Smooth muscle cell (in vitro differentiated cells): ENCODE data around the gene TRPM2. TPM values are rescaled to one million over a fixed set of nuclear protein-coding genes. Genes with fewer than 3 reads are reported as not detected.

Experiments used
- DNase-seq: peaks from one replicate; lab custom pipeline; 2025; ENCODE audit not compliant: unreplicated experiment; lab: John Stamatoyannopoulos, UW
- H2AFZ ChIP-seq: fragments of 200-600 bp; sonication (generic); 2 replicates; pipeline ENCODE4 v1.6.0; 2016; ENCODE audit warnings: antibody characterized with exemption, low read depth, mild to moderate bottlenecking
- H3F3A ChIP-seq: fragments of 200-600 bp; sonication (generic); 2 replicates; pipeline ENCODE4 v1.6.0; 2017; ENCODE audit warnings: antibody characterized with exemption, low read depth
- H3K27ac ChIP-seq: fragments of 200-600 bp; sonication (generic); 2 replicates; pipeline ENCODE4 v1.5.1; 2016; ENCODE audit warnings: low read depth, mild to moderate bottlenecking
- H3K27me3 ChIP-seq: fragments of 200-600 bp; sonication (generic); 2 replicates; pipeline ENCODE4 v1.6.1; 2016; ENCODE audit warnings: low read depth, mild to moderate bottlenecking
- H3K36me3 ChIP-seq: fragments of 200-600 bp; sonication (generic); 2 replicates; pipeline ENCODE4 v1.5.1; 2016; ENCODE audit warnings: low read depth
- H3K4me1 ChIP-seq: fragments of 200-600 bp; sonication (generic); 2 replicates; pipeline ENCODE4 v1.5.1; 2016; ENCODE audit warnings: low read depth
- H3K4me2 ChIP-seq: fragments of 200-600 bp; sonication (generic); 2 replicates; pipeline ENCODE4 v1.6.0; 2016; ENCODE audit warnings: mild to moderate bottlenecking
- H3K4me3 ChIP-seq: fragments of 200-600 bp; sonication (generic); 2 replicates; pipeline ENCODE4 v1.5.1; 2016; ENCODE audit warnings: mild to moderate bottlenecking
- H3K79me2 ChIP-seq: fragments of 200-600 bp; sonication (generic); 2 replicates; pipeline ENCODE4 v1.6.0; 2016; ENCODE audit warnings: low read depth, mild to moderate bottlenecking
- H3K9ac ChIP-seq: fragments of 200-600 bp; sonication (generic); 2 replicates; pipeline ENCODE4 v1.6.0; 2016; ENCODE audit warnings: low read depth
- H3K9me3 ChIP-seq: fragments of 200-600 bp; sonication (generic); replicated peaks from 2 replicates; pipeline ENCODE4 v1.5.1; 2016; ENCODE audit warnings: low read depth
- H4K20me1 ChIP-seq: fragments of 200-600 bp; sonication (generic); 2 replicates; pipeline ENCODE4 v1.6.0; 2016; ENCODE audit warnings: low read depth
- WGBS: methylation state at CpG from one replicate; pipeline ENCODE4 v1.1.7; 2016; ENCODE audit warnings: low lambda C conversion rate; 5-methylcytosine and 5-hydroxymethylcytosine counted together
- polyA plus RNA-seq: library from polyadenylated mRNA; unstranded; fragments of >200 nt; fragmentation: Nextera tagmentation; extraction: Ambion mirVana; gene quantifications from 2 replicates; pipeline ENCODE4 v1.2.1, GENCODE V29; 2016
- total RNA-seq: library from RNA; depleted of rRNA; stranded (reverse); fragments of >200 nt; gene quantifications from 2 replicates; pipeline ENCODE4 v1.2.3, GENCODE V29; 2014
- TF ChIP-seq, protein P1 (sequence below): fragments of 200-600 bp; sonication (generic); IDR thresholded peaks from 2 replicates; pipeline ENCODE4 v1.5.1; 2017; ENCODE audit warnings: borderline replicate concordance, mild to moderate bottlenecking, antibody characterized with exemption; ENCODE audit not compliant: insufficient read depth, poor library complexity, severe bottlenecking

TRPM2 gene
- total and polyA plus RNA-seq, 2 experiments from 2014 or later, result 0.31 TPM; not detected in 1

- no peaks in the 10 kb centered on the region for H3F3A ChIP-seq
- no peaks in the 10 kb centered on the region for H3K79me2 ChIP-seq
- H3K4me3 ChIP-seq, result no peak overlapping the region
- no peak overlapping the region for H3K27ac ChIP-seq
- TF ChIP-seq, protein P1, sequence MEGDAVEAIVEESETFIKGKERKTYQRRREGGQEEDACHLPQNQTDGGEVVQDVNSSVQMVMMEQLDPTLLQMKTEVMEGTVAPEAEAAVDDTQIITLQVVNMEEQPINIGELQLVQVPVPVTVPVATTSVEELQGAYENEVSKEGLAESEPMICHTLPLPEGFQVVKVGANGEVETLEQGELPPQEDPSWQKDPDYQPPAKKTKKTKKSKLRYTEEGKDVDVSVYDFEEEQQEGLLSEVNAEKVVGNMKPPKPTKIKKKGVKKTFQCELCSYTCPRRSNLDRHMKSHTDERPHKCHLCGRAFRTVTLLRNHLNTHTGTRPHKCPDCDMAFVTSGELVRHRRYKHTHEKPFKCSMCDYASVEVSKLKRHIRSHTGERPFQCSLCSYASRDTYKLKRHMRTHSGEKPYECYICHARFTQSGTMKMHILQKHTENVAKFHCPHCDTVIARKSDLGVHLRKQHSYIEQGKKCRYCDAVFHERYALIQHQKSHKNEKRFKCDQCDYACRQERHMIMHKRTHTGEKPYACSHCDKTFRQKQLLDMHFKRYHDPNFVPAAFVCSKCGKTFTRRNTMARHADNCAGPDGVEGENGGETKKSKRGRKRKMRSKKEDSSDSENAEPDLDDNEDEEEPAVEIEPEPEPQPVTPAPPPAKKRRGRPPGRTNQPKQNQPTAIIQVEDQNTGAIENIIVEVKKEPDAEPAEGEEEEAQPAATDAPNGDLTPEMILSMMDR, result no peak
- WGBS, result 99% methylated on average over 35 of the region's 44 CpGs
- H4K20me1 ChIP-seq, result no peaks in the 10 kb centered on the region
- no peak overlapping the region for H3K9ac ChIP-seq
- H3K9me3 ChIP-seq, result no peaks in the 10 kb centered on the region
- H2AFZ ChIP-seq, result no peak overlapping the region
- no peaks in the 10 kb centered on the region for H3K36me3 ChIP-seq
- DNase-seq, result no peak
- no peaks in the 10 kb centered on the region for H3K27me3 ChIP-seq
- no peaks in the 10 kb centered on the region for H3K4me1 ChIP-seq
- H3K4me2 ChIP-seq, result no peak overlapping the region
Measured at GRCh38 chr21:44325386-44326271, 27.8 kb upstream of the TRPM2 start.

GRCh38 chr21:44326272-44326647 is 27.2 kb upstream of the TRPM2 start:
- no peak for DNase-seq
- Histone ChIP-seq H3K4me1 (no peaks in the 10 kb centered on the region), H3K79me2 (no peaks in the 10 kb centered on the region), H3K4me2 (no peak overlapping the region), H3K9me3 (no peaks in the 10 kb centered on the region), H3K27ac (no peak overlapping the region), H3K9ac (no peak overlapping the region), H3F3A (no peaks in the 10 kb centered on the region), H2AFZ (no peak overlapping the region), H4K20me1 (no peaks in the 10 kb centered on the region), H3K36me3 (no peaks in the 10 kb centered on the region), H3K4me3 (no peak overlapping the region), H3K27me3 (no peaks in the 10 kb centered on the region)
- WGBS, result 95% methylated on average over 9 of the region's 13 CpGs
- TF ChIP-seq, protein P1, result no peak

GRCh38 chr21:44326716-44327602 is 26.5 kb upstream of the TRPM2 start:
- Histone ChIP-seq H2AFZ (no peak overlapping the region), H3K27ac (no peak overlapping the region), H3K9ac (no peak overlapping the region), H3K79me2 (no peaks in the 10 kb centered on the region), H4K20me1 (no peaks in the 10 kb centered on the region), H3K9me3 (no peaks in the 10 kb centered on the region), H3K27me3 (no peaks in the 10 kb centered on the region), H3K4me1 (no peaks in the 10 kb centered on the region), H3K36me3 (no peaks in the 10 kb centered on the region), H3K4me2 (no peak overlapping the region), H3F3A (no peaks in the 10 kb centered on the region), H3K4me3 (no peak overlapping the region)
- TF ChIP-seq, protein P1, result no peak
- 92% methylated on average over 23 of the region's 26 CpGs for WGBS
- no peak for DNase-seq
